ENCODE results near the gene PPIC.

- TF ChIP-seq CTCF (IDR thresholded peaks at IDR 0.05; ENCODE audit: low read length) (no peak), EZH2 (IDR thresholded peaks at IDR 0.05; ENCODE audit: borderline replicate concordance, low read length) (no peak)
Observed at GRCh38 chr5:123036391-123037103, at the start of gene PPIC.

All from OCI-LY1 (cell line).